NCI-H2029 treated with DMSO at 0.1 percent for 48 hours (cell line): ENCODE results near the gene GNAQ.
"Not testable (repeated sequence)": the region's sequence is repeated elsewhere in the genome, so short reads cannot be mapped to it uniquely, and the experiment has no call there.

Source experiments
- DNase-seq: peaks from one replicate; lab custom pipeline; 2025; lab: John Stamatoyannopoulos, UW

The GNAQ gene

GRCh38 chr9:77690723-77691122 lies 340.9 kb downstream of the GNAQ start:
- DNase-seq, result not testable (repeated sequence)

DNA sequence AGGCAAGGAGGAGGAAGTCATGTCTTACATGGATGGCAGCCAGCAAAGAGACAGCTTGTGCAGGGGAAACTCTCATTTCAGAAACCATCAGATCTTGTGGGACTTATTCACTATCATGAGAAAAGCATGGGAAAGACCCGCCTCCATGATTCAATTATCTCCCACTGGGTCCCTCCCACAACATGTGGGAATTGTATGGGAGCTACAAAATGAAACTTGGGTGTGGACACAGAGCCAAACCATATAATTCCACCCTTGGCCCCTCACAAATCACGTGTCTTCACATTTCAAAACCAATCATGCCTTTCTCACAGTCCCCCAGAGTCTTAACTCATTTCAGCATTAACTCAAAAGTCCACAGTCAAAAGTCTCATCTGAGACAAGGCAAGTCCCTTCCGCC lies 341.5 kb downstream of the GNAQ start:
- not testable (repeated sequence) for DNase-seq

DNA sequence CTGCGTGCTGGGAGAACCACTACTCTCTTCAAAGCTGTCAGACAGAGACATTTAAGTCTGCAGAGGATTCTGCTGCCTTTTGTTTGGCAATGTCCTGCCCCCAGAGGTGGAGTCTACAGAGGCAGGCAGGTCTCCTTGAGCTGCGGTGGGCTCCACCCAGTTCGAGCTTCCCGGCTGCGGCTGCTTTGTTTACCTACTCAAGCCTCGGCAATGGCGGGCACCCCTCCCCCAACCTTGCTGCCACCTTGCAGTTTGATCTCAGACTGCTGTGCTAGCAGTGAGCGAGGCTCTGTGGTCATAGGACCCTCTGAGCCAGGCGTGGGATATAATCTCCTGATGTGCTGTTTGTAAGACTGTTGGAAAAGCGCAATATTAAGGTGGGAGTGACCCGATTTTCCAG lies 343.9 kb downstream of the GNAQ start:
- not testable (repeated sequence) for DNase-seq

DNA sequence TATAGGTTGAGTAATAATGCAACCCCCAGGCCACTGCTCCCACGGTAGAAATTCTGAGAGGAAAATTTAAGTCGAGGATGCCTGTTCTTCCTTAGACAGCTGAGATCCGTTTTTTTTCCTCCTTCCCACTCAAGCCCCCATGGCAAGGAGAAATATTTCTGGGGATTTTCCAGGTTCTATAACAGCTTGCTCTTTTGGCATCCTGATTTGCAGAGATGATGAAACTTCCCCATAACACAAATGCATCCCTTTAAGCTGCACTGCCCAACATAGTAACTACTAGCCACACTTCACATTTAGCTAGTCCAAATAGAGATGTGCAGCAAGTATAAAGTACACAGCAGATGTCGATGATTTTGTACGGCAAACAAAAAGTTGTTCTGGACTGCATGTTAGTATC lies 351.0 kb downstream of the GNAQ start:
- DNase-seq, result no peak

GRCh38 chr9:77679661-77680368 lies 351.8 kb downstream of the GNAQ start:
- no peak for DNase-seq

DNA sequence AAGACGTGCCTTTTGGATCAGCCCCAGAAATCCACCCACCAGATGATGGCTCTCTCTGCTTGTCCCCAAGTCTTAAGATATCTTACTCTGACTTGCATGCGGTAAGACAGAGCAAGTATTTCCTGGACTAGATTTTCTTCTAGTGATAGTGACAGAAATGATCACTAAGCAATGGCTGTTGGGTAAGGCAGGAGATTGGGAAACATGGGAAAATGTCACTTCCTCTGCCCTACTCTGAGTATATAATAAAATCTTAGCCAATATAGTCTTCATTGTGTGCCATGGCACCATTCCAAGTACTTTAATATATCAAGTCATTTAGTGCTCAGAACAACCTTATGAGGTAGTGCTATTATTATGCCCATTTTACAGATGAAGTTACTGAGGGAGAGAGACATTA lies 352.5 kb downstream of the GNAQ start:
- DNase-seq, result no peak

GRCh38 chr9:77677957-77678535 lies 353.6 kb downstream of the GNAQ start:
- DNase-seq, result no peak

GRCh38 chr9:77677397-77677796 lies 354.2 kb downstream of the GNAQ start:
- no peak for DNase-seq

- DNase-seq, result no peak
Observed at GRCh38 chr9:77673941-77674791, 357.4 kb downstream of the GNAQ start.

GRCh38 chr9:77672183-77672582 lies 359.4 kb downstream of the GNAQ start:
- DNase-seq, result no peak

GRCh38 chr9:77667151-77667550 lies 364.5 kb downstream of the GNAQ start:
- DNase-seq, result no peak
